ENCODE results near the gene APBA1. TPM values are rescaled to one million over a fixed set of nuclear protein-coding genes. Genes with fewer than 3 reads are reported as not detected.
A peak's percentile ranks its signal among the peaks of the same experiment; 100 is the strongest.

Gene APBA1
- 4.5 and 11.0 TPM in 2 replicates for total RNA-seq (2014; rRNA removed; shearing (Covaris generic))

DNA sequence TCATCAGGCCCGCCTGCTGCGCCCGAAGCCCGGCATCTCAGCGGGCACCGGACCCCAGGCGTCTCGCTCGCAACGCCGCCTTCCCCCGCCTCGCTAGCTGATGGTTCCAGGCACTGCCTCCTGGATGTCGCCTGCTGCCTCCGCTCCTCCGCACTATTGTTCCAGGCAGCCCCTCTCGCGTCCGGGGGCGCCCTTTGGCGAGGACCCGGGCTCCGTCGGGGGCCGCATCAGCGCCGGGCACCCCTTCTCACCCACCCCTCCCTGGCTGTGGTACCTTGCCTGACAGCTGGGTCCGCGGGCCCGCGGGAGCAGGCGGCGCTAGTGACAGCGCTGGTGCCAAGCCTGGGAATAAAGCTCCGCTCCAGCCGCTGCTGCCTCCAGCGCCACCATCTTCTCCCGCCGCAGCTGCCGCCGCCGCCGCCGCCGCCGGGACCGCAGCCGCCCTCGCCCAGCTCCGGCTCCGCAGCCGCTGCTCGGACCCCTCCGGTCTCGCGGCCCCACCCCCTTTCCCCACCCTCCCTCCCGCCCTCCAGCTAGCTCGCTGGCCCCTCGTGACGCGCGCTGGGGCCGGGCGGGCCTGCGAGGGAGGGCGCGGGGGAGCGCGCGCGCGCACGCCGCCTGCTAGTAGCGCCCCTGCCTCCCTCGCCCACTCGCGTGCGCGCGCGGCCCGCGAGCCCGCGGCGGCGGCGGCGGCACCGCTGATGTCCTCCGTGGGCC lies at the start of gene APBA1:
Gene APBA1, minus strand, starts transcription at position 493 of the 717 bp plus-strand sequence.
- peak; percentile 47 to 63 for DNase-seq (ENCODE audit: low read depth in 1 of 2, low spot score in 2 of 2)
- Histone ChIP-seq H3K27ac (no peak within 1 kb of the TSS), H3K9me3 (replicated peaks) (no peaks in the 10 kb centered on the region), H3K27me3 (replicated peaks) (no peaks in the 10 kb centered on the region), H3K4me3 (peak within 1 kb of the TSS; percentile 75), H3K4me1 (replicated peaks) (peaks cover 34% of the 10 kb centered on the region), H3K36me3 (no peaks in the 10 kb centered on the region)

DNA sequence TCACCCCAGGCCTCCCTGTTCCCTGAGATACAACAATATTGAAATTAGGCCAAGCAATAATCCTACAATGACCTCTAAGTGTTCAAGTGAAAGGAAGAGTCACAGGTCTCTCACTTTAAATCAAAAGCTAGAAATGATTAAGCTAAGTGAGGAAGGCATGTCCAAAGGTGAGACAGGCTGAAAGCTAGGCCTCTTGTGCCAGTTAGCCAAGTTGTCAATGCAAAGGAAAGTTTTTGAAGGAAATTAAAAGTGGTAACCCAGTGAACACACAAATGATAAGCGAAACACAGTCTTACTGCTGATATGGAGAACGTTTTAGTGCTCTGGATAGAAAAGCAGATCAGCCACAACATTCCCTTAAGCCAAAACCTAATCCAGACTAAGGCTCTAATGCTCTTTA lies 47.8 kb upstream of the APBA1 start:
- no peaks in the 10 kb centered on the region for H3K27me3 ChIP-seq (replicated peaks)
- H3K9me3 ChIP-seq (replicated peaks) = no peaks in the 10 kb centered on the region
- DNase-seq (ENCODE audit: low read depth in 1 of 2, low spot score in 2 of 2) = no peak
- H3K36me3 ChIP-seq = peaks cover 49% of the 10 kb centered on the region
- no peak overlapping the region for H3K27ac ChIP-seq
- no peak overlapping the region for H3K4me3 ChIP-seq
- no peaks in the 10 kb centered on the region for H3K4me1 ChIP-seq (replicated peaks)

DNA sequence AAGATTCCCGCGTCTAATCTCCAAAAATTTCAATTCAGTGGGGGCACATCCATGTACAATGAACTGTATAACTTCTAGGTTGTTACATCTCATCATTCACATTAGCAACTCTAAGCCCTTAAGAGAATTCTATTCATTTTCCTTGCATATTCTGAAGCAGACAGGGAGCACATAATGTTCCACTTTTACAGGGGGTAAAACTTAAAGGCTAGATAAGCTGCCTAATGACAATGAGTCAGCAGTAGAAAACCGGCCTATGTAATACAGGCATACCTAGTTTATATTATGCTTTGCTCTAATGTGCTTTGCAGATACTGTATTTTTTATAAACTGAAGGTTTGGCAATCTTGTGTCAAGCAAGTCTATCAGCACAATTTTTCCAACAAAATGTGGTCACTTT lies 47.2 kb upstream of the APBA1 start:
- no peaks in the 10 kb centered on the region for H3K4me1 ChIP-seq (replicated peaks)
- H3K27ac ChIP-seq = no peak overlapping the region
- DNase-seq (ENCODE audit: low read depth in 1 of 2, low spot score in 2 of 2) = no peak
- H3K36me3 ChIP-seq = peaks cover 42% of the 10 kb centered on the region
- no peaks in the 10 kb centered on the region for H3K27me3 ChIP-seq (replicated peaks)
- H3K4me3 ChIP-seq = no peak overlapping the region
- no peaks in the 10 kb centered on the region for H3K9me3 ChIP-seq (replicated peaks)

DNA sequence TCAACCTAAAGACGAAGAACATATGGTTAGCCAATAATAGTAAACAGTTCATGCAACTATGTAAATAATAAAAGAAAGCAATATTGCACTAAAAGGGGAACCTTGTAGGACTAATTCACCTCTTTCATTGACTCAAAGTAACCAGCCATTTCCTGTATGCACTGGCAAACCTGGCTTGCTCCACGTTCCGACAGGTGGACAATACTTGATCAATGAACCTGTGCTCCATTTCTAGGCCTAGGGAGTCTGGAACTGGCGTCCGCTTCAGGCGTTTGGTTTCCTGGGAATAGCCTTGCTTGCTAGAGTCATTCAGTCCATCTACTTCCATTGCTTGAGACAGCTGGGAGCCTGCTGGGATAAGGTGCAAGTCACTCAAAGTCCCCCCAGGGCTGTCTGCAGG lies 46.0 kb upstream of the APBA1 start:
- no peaks in the 10 kb centered on the region for H3K4me1 ChIP-seq (replicated peaks)
- no peaks in the 10 kb centered on the region for H3K9me3 ChIP-seq (replicated peaks)
- H3K27me3 ChIP-seq (replicated peaks) = no peaks in the 10 kb centered on the region
- no peak overlapping the region for H3K4me3 ChIP-seq
- H3K27ac ChIP-seq = no peak overlapping the region
- H3K36me3 ChIP-seq = peaks cover 35% of the 10 kb centered on the region
- DNase-seq (ENCODE audit: low read depth in 1 of 2, low spot score in 2 of 2) = no peak

DNA sequence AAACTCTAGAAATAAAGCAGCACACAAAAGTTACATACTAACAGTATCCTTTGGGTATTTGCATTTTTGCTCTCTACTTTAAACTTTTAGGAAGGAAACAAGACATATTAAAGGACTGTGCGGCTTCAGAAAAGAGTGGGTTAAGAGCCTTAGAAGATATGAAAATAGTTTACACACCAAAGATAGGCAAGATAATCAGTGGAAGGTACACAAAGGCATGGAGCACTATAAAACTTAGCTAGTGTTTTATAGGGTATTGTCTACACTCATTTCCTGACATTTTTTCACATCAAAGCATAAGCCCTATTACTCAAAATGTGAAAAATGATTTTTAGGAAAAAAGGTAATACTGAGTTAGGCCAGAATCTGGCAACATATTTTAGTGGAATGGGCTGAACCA lies 43.7 kb upstream of the APBA1 start:
- Histone ChIP-seq H3K27ac (no peak overlapping the region), H3K36me3 (peaks cover 23% of the 10 kb centered on the region), H3K9me3 (replicated peaks) (no peaks in the 10 kb centered on the region), H3K4me1 (replicated peaks) (no peaks in the 10 kb centered on the region), H3K27me3 (replicated peaks) (no peaks in the 10 kb centered on the region), H3K4me3 (no peak overlapping the region)
- no peak for DNase-seq (ENCODE audit: low read depth in 1 of 2, low spot score in 2 of 2)

DNA sequence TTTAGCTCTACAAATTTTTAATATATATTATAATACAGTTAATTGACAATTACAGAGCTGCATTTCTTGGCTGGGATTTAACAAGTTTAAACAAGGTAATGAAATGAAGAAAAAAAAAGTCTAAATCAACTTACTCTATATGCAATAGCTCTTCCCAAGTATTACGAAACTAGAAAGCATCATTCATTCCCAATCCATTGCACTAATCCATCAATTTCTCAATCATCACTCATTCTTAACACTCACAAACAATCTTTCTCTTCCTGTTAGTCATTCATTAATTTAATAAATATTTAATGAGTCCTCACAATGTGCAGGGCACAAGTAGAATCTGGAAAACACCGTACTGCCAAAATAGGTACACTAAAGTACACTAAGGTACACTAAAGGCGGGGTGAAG lies 42.9 kb upstream of the APBA1 start:
- Histone ChIP-seq H3K27me3 (replicated peaks) (no peaks in the 10 kb centered on the region), H3K9me3 (replicated peaks) (no peaks in the 10 kb centered on the region), H3K36me3 (peaks cover 17% of the 10 kb centered on the region), H3K27ac (no peak overlapping the region), H3K4me1 (replicated peaks) (no peaks in the 10 kb centered on the region), H3K4me3 (no peak overlapping the region)
- no peak for DNase-seq (ENCODE audit: low read depth in 1 of 2, low spot score in 2 of 2)

DNA sequence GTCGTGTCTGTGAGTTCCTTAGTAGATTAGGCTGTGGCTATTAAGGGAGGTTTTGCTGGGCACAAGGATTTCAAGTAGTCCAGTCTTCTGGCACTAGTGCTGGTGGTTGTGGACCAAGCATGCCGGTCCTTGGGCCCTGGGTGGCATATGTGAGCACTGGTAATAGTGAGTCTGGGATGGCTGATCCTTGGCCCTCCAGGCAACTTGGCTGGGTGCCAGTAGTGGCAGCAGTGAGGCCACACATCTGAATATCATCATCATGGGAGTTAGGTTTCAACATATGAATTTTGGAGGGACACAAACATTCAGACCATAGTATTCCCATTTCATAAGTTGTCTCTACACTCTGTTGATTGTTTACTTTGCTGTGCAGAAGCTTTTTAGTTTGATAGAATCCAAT lies 25.3 kb upstream of the APBA1 start:
- Histone ChIP-seq H3K9me3 (replicated peaks) (no peaks in the 10 kb centered on the region), H3K4me3 (no peak overlapping the region), H3K36me3 (no peaks in the 10 kb centered on the region)

DNA sequence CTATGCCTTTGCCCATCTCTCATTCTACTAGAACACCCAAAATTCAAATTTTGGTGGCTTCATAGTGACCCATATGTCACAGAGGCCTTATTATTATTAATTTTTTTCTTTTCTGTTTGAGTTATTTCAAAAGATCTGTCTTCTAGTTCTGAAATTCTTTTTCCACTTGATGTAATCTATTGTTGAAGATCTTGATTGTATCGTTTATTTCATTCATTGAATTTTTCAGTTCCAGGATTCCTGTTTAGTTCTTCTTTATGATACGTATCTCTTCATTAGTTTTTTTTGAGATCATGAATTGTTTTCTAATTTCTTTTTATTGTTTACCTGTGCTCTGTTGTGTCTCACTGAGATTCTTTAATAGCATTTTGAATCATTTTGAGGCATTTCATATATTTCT lies 24.6 kb upstream of the APBA1 start:
- Histone ChIP-seq H3K9me3 (replicated peaks) (no peaks in the 10 kb centered on the region), H3K27ac (no peak overlapping the region), H3K4me3 (no peak overlapping the region), H3K4me1 (replicated peaks) (no peaks in the 10 kb centered on the region), H3K27me3 (replicated peaks) (no peaks in the 10 kb centered on the region), H3K36me3 (no peaks in the 10 kb centered on the region)
- DNase-seq (ENCODE audit: low read depth in 1 of 2, low spot score in 2 of 2) = no peak

More for the DNA sequence above, 25.3 kb upstream of the APBA1 start:
- Histone ChIP-seq H3K4me1 (replicated peaks) (no peaks in the 10 kb centered on the region), H3K27ac (no peak overlapping the region), H3K27me3 (replicated peaks) (no peaks in the 10 kb centered on the region)
- DNase-seq (ENCODE audit: low read depth in 1 of 2, low spot score in 2 of 2) = no peak

DNA sequence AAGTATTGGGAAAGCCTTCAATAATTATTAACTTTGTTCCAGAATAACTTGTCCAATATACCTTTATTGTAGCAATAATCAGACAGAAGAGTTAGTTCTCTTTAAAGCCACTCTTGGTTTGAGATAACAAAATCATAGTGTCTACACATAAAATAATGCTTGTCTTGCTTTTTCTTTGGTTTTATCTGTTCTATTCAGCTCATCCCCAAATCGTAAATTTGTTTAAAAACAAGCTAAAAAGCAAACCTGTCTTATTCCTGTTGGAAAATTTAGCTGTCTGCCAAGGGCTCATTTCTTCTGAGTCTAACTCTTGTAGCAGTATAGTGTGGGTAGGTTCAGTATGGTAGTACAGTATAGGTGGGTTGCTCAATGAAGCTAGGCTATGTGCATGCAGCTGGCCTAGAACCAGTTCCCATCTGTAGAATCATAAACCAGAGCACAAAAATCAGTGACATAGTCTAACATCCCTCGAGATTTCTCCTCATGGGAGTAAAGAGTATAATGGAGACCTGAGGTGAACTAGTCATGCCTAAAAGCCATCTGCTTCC lies 17.9 kb upstream of the APBA1 start:
- no peaks in the 10 kb centered on the region for H3K9me3 ChIP-seq (replicated peaks)
- no peak overlapping the region for H3K27ac ChIP-seq
- no peak overlapping the region for H3K4me3 ChIP-seq
- H3K36me3 ChIP-seq = no peaks in the 10 kb centered on the region
- H3K27me3 ChIP-seq (replicated peaks) = no peaks in the 10 kb centered on the region
- H3K4me1 ChIP-seq (replicated peaks) = no peaks in the 10 kb centered on the region
- DNase-seq (ENCODE audit: low read depth in 1 of 2, low spot score in 2 of 2) = no peak

DNA sequence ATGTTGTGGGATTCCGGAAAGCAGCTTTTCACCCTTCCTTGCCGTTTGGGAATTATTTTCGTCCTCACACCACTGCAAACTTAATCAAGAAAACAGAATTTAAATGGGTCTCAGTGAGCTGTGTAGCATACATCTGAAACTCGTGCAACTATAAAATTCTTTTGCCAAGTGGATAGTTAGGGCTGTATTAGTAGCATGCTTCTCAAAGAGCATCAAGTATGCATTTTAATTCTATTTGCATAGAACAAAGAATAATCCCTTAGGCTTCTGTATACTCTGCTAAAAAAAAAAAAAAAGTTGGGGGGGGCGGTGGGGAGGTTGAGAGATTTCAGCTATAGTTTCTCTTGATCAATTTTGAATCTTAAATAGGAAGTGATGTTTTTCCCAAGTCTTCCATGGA lies 11.8 kb upstream of the APBA1 start:
- Histone ChIP-seq H3K36me3 (no peaks in the 10 kb centered on the region), H3K9me3 (replicated peaks) (no peaks in the 10 kb centered on the region), H3K27ac (no peak overlapping the region), H3K4me3 (no peak overlapping the region), H3K4me1 (replicated peaks) (no peaks in the 10 kb centered on the region), H3K27me3 (replicated peaks) (0 out of 2 replicates have a peak, but pooled peaks cover 7% of the 10 kb centered on the region)
- DNase-seq (ENCODE audit: low read depth in 1 of 2, low spot score in 2 of 2) = no peak

DNA sequence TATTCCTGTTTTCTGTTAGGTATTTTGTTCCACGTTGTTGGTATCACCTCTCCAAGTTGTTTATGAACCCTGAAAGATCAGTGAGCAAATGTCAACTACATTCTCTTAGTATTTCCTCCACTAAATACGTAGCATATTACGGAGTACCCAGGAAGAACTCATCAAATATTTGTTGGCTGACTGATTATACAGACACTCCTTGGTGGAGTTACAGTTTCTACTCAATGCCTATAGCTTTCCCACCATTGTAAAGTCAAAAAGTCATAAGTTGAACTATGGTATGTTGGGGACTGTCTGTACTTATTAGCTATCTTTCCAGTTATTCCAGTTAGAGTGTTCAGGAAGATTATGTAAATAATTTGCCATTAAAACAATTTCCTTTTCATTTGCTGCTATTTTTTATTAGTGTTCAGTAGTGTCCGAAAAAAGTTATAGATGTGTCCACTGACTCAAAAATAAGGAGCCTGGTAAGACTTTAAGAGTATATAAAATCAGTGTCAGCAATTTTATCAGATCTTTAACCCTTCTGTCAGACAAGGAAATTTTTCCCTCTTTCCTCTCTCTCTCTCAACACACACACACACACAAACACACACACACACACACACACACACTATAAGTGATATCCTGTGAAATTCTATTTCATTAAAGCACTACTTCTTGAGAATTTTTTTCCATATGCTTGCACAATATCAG lies 6.8 kb upstream of the APBA1 start:
- no peaks in the 10 kb centered on the region for H3K36me3 ChIP-seq
- H3K27ac ChIP-seq = no peak overlapping the region
- 0 out of 2 replicates have a peak, but pooled peaks cover 7% of the 10 kb centered on the region for H3K27me3 ChIP-seq (replicated peaks)
- H3K9me3 ChIP-seq (replicated peaks) = no peaks in the 10 kb centered on the region
- no peak overlapping the region for H3K4me3 ChIP-seq
- no peak for DNase-seq (ENCODE audit: low read depth in 1 of 2, low spot score in 2 of 2)
- peaks cover 11% of the 10 kb centered on the region for H3K4me1 ChIP-seq (replicated peaks)

DNA sequence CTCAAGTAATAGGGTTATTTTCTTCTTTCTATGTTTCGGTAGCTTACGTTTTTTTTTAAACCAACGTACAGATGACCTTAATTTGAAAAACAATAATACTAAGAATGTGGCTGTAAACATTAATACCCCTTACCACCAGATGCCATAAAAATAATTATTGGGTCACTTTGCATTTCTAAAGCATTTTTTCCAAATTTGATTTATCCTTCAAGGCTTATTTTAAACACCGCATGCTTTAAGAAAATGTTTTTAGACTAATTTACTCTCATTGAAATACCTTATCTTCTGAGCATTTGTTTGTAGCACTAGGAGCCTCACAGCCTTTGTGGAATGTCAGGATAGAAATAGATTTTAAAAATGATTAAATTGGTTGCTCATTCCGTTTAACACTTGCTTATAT lies 5.8 kb upstream of the APBA1 start:
- H3K27ac ChIP-seq = no peak overlapping the region
- H3K4me1 ChIP-seq (replicated peaks) = peaks cover 17% of the 10 kb centered on the region
- H3K27me3 ChIP-seq (replicated peaks) = 0 out of 2 replicates have a peak, but pooled peaks cover 3% of the 10 kb centered on the region

DNA sequence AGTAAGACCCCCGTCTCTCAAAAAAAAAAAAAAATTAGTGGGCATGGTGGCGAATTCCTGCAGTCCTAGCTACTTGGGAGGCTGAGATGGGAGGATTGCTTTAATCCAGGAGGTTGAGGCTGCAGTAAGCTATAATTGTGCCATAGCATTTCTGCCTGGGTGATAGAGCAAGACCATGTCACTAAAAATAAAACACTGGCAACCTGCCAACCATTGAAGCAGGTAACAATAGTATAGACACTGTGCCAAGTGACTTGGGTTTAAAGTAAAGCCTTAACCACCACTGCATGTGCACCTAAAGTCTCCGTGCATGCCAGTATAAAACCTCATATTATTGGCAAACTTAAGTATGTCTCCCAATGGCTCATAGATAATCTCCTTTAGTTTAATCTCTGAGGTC lies 3.4 kb upstream of the APBA1 start:
- no peak overlapping the region for H3K27ac ChIP-seq
- H3K36me3 ChIP-seq = no peaks in the 10 kb centered on the region
- no peak overlapping the region for H3K4me3 ChIP-seq
- H3K9me3 ChIP-seq (replicated peaks) = no peaks in the 10 kb centered on the region
- no peak for DNase-seq (ENCODE audit: low read depth in 1 of 2, low spot score in 2 of 2)
- peaks cover 28% of the 10 kb centered on the region for H3K4me1 ChIP-seq (replicated peaks)
- H3K27me3 ChIP-seq (replicated peaks) = 0 out of 2 replicates have a peak, but pooled peaks cover 3% of the 10 kb centered on the region

More for the DNA sequence above, 5.8 kb upstream of the APBA1 start:
- Histone ChIP-seq H3K4me3 (no peak overlapping the region), H3K9me3 (replicated peaks) (no peaks in the 10 kb centered on the region), H3K36me3 (no peaks in the 10 kb centered on the region)
- no peak for DNase-seq (ENCODE audit: low read depth in 1 of 2, low spot score in 2 of 2)

Measured in SJSA1 (cell line).